Mucosa of stomach (tissue), 1 donor: ENCODE measurements around the gene PDE8B.

ENCODE experiments used
- H3K27me3 ChIP-seq: one replicate; pipeline ENCODE4 v1.7.0; 2013; ENCODE audit warnings: mild to moderate bottlenecking, low read length; ENCODE audit not compliant: control insufficient read depth, insufficient read depth
- H3K36me3 ChIP-seq: one replicate; pipeline ENCODE4 v1.7.0; 2013; ENCODE audit warnings: low read length; ENCODE audit not compliant: control insufficient read depth, insufficient read depth
- H3K4me1 ChIP-seq: one replicate; pipeline ENCODE4 v1.7.0; 2013; ENCODE audit warnings: mild to moderate bottlenecking, low read length; ENCODE audit not compliant: control insufficient read depth, insufficient read depth
- H3K4me3 ChIP-seq: one replicate; pipeline ENCODE4 v1.7.0; 2013; ENCODE audit warnings: low read length
- H3K9ac ChIP-seq: one replicate; pipeline ENCODE4 v1.7.0; 2013; ENCODE audit warnings: mild to moderate bottlenecking, low read length, moderate library complexity
- H3K9me3 ChIP-seq: one replicate; pipeline ENCODE4 v1.7.0; 2013; ENCODE audit warnings: mild to moderate bottlenecking, low read length, moderate library complexity; ENCODE audit not compliant: control insufficient read depth
- donor health status: Pancreatic carcinoma.

PDE8B gene

GRCh38 chr5:77223653-77224052 is 13.2 kb downstream of the PDE8B start:
- H3K4me3 ChIP-seq, result no peak overlapping the region
- H3K9me3 ChIP-seq, result no peaks in the 10 kb centered on the region
- H3K36me3 ChIP-seq, result no peaks in the 10 kb centered on the region
- no peaks in the 10 kb centered on the region for H3K4me1 ChIP-seq
- H3K27me3 ChIP-seq, result peaks cover 12% of the 10 kb centered on the region
- H3K9ac ChIP-seq, result no peak overlapping the region

GRCh38 chr5:77224672-77225355 is 14.3 kb downstream of the PDE8B start:
- Histone ChIP-seq H3K4me3 (no peak overlapping the region), H3K9me3 (no peaks in the 10 kb centered on the region), H3K4me1 (no peaks in the 10 kb centered on the region), H3K9ac (no peak overlapping the region), H3K27me3 (peaks cover 10% of the 10 kb centered on the region), H3K36me3 (no peaks in the 10 kb centered on the region)

GRCh38 chr5:77225531-77225930 is 15.1 kb downstream of the PDE8B start:
- H3K9me3 ChIP-seq, result no peaks in the 10 kb centered on the region
- no peaks in the 10 kb centered on the region for H3K36me3 ChIP-seq
- H3K27me3 ChIP-seq, result peaks cover 6% of the 10 kb centered on the region
- no peaks in the 10 kb centered on the region for H3K4me1 ChIP-seq
- no peak overlapping the region for H3K4me3 ChIP-seq
- H3K9ac ChIP-seq, result no peak overlapping the region

GRCh38 chr5:77229887-77230286 is 19.4 kb downstream of the PDE8B start:
- Histone ChIP-seq H3K4me1 (no peaks in the 10 kb centered on the region), H3K27me3 (no peaks in the 10 kb centered on the region), H3K4me3 (no peak overlapping the region), H3K9me3 (no peaks in the 10 kb centered on the region), H3K9ac (no peak overlapping the region), H3K36me3 (no peaks in the 10 kb centered on the region)

- Histone ChIP-seq H3K9ac (no peak overlapping the region), H3K9me3 (no peaks in the 10 kb centered on the region), H3K27me3 (no peaks in the 10 kb centered on the region), H3K36me3 (no peaks in the 10 kb centered on the region), H3K4me3 (no peak overlapping the region), H3K4me1 (no peaks in the 10 kb centered on the region)
Observed at GRCh38 chr5:77230727-77231470, 20.4 kb downstream of the PDE8B start.

DNA sequence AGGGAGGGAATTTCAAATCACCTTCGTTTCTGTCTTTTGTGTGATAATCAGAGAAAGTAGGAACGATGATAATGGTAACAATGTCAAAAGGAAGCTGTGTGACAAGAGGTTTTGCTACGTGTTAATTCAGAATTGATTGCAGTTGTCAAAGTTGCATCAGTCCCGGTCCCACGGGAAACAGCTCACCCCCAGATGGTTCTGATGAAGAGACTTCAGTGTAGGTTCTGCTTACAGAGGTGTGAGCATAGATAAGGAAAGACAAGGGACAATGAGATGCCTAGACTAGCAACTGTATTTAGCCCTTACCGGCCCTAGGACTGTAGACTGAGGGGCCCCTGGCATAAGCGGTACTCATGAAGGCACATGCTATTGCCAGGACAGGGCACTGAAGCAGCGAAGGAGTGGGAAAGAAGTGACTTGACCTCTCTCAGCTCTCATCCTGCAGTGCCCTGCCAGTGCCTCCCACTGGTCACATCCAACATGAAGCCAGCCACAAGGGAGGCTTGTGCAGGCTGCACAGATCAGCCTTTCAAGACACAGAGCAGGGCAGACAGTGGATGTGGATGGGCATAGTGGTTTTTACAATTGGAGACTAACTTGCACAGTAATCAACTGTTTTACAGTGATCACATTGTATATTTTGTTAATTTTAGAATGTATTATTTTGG is 21.1 kb downstream of the PDE8B start:
- H3K9me3 ChIP-seq, result no peaks in the 10 kb centered on the region
- no peak overlapping the region for H3K9ac ChIP-seq
- H3K27me3 ChIP-seq, result no peaks in the 10 kb centered on the region
- H3K36me3 ChIP-seq, result no peaks in the 10 kb centered on the region
- H3K4me3 ChIP-seq, result no peak overlapping the region
- no peaks in the 10 kb centered on the region for H3K4me1 ChIP-seq

GRCh38 chr5:77232574-77233358 is 22.3 kb downstream of the PDE8B start:
- no peaks in the 10 kb centered on the region for H3K4me1 ChIP-seq
- H3K9me3 ChIP-seq, result no peaks in the 10 kb centered on the region
- H3K36me3 ChIP-seq, result no peaks in the 10 kb centered on the region
- H3K27me3 ChIP-seq, result no peaks in the 10 kb centered on the region
- H3K4me3 ChIP-seq, result no peak overlapping the region
- H3K9ac ChIP-seq, result no peak overlapping the region

- H3K9ac ChIP-seq, result no peak overlapping the region
- H3K4me1 ChIP-seq, result no peaks in the 10 kb centered on the region
- no peak overlapping the region for H3K4me3 ChIP-seq
- peaks cover 1% of the 10 kb centered on the region for H3K27me3 ChIP-seq
- no peaks in the 10 kb centered on the region for H3K9me3 ChIP-seq
- no peaks in the 10 kb centered on the region for H3K36me3 ChIP-seq
Observed at GRCh38 chr5:77235846-77236721, 25.6 kb downstream of the PDE8B start.

- H3K27me3 ChIP-seq, result peaks cover 5% of the 10 kb centered on the region
- H3K9ac ChIP-seq, result no peak overlapping the region
- H3K4me1 ChIP-seq, result no peaks in the 10 kb centered on the region
- no peak overlapping the region for H3K4me3 ChIP-seq
- H3K9me3 ChIP-seq, result no peaks in the 10 kb centered on the region
- no peaks in the 10 kb centered on the region for H3K36me3 ChIP-seq
Observed at GRCh38 chr5:77239126-77239741, 28.8 kb downstream of the PDE8B start.

DNA sequence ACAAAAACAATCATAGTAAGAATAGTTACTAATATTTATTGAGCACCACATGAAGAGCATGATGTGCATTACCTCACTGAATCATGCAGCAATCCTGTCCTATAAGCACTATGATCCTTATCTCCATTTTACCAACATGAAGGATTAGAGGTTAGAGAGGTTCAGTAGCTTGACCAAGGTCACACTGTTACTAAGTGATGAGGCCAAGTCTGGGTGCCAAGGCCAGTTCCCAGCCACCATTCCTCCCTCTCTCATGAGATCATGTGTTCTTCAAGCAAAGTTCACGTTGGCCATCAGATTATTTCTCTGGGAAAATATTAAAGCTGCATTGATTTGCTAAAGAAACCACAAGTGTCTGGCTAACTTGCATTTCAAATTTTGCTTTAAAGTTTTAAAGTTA is 31.0 kb downstream of the PDE8B start:
- H3K27me3 ChIP-seq, result peaks cover 5% of the 10 kb centered on the region
- H3K36me3 ChIP-seq, result no peaks in the 10 kb centered on the region
- no peaks in the 10 kb centered on the region for H3K9me3 ChIP-seq
- no peak overlapping the region for H3K9ac ChIP-seq
- no peaks in the 10 kb centered on the region for H3K4me1 ChIP-seq
- H3K4me3 ChIP-seq, result no peak overlapping the region

- Histone ChIP-seq H3K36me3 (no peaks in the 10 kb centered on the region), H3K9ac (no peak overlapping the region), H3K4me1 (no peaks in the 10 kb centered on the region), H3K9me3 (no peaks in the 10 kb centered on the region), H3K27me3 (no peaks in the 10 kb centered on the region), H3K4me3 (no peak overlapping the region)
Observed at GRCh38 chr5:77249475-77249874, 39.0 kb downstream of the PDE8B start.
